Melanocyte of skin (primary cell): ENCODE results near the gene MIS18BP1. TPM values are rescaled to one million over a fixed set of nuclear protein-coding genes. Genes with fewer than 3 reads are reported as not detected.

Source experiments
- small RNA-seq, 2 donors: library from RNA; depleted of rRNA; stranded (forward); fragments of <200 nt; gene quantifications; one replicate each; pipeline ENCODE3, GENCODE V24; 2012
- total RNA-seq, 2 donors: library from RNA; depleted of rRNA; stranded (reverse); fragments of >200 nt; gene quantifications; 2 replicates each; pipeline ENCODE4 v1.2.3, GENCODE V29; 2012

MIS18BP1 gene
- total RNA-seq: 10 to 100 TPM; 21.3 to 27.6 TPM

DNA sequence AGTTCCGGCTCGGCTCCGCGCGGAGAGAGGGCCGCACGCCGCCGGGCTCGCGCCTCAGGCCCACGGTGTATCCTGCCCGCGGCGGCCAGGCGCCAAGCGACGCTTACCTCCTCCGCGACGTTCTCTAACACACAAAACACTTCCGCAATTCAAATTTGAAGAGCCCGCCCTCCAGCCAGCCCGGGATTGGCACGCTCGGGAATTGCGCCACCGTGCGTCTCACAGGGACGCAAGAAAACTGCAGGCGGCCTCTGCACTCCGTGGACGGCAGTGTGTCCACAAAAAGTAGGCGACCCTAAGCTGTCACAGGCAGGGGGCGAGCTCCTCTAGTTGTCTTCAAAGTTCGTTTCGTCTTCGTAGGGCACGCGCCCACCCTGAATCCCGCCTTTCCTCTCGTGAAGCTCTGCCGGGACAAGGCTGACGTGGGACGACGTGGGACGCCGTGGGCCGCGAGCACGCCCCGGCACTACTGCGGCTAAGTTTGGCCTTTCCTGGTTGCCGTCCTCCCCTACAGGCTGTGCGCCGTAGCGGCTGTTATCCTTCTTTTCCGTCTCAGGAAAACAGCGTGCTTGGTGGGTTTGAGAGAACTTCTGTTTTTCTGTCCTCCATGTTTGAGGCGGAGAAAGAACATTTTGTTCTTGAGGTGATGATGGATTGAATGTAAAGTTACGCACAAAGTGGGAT, at the start of gene MIS18BP1:
TSS of gene MIS18BP1 (minus strand) at position 133 of the 684 bp plus-strand sequence. CDS start 5,916 bp downstream, outside the sequence.

Small RNAs within 50 kb of the gene (small RNA-seq; reads per million reads assigned to genes)
- gene RNU6-552P: 0 reads per million in 2 donors

Other genes with a start within 250 kb of the MIS18BP1 start
- 10 to 100 TPM; 31.3 to 33.0 TPM for gene PRPF39, start 169.1 kb downstream of the MIS18BP1 start, total RNA-seq
- 10 to 100 TPM; 18.9 to 24.0 TPM for gene FKBP3, start 118.7 kb downstream of the MIS18BP1 start, total RNA-seq
- gene FANCM, start 117.3 kb downstream of the MIS18BP1 start, total RNA-seq: 10 to 100 TPM; 11.0 to 13.3 TPM